Parathyroid adenoma (tissue), 2 donors: ENCODE measurements around the gene SMNDC1.

ENCODE experiments used
- H2AFZ ChIP-seq: fragments of 300-600 bp; sonication (generic); one replicate; pipeline ENCODE4 v1.7.0; 2017; ENCODE audit warnings: antibody characterized with exemption, mild to moderate bottlenecking
- H3K27ac ChIP-seq: fragments of 300-600 bp; sonication (generic); one replicate; pipeline ENCODE4 v1.7.0; 2017
- H3K27me3 ChIP-seq: fragments of 300-600 bp; sonication (generic); one replicate; pipeline ENCODE4 v1.7.0; 2017; ENCODE audit warnings: low read length; ENCODE audit not compliant: control insufficient read depth, insufficient read depth
- H3K36me3 ChIP-seq: fragments of 300-600 bp; sonication (generic); one replicate; pipeline ENCODE4 v1.7.0; 2017; ENCODE audit warnings: low read length; ENCODE audit not compliant: control insufficient read depth, insufficient read depth
- H3K4me1 ChIP-seq: fragments of 300-600 bp; sonication (generic); one replicate; pipeline ENCODE4 v1.7.0; 2017; ENCODE audit warnings: control low read depth
- H3K4me2 ChIP-seq: fragments of 300-600 bp; sonication (generic); one replicate; pipeline ENCODE4 v1.7.0; 2017; ENCODE audit warnings: low read length
- H3K4me3 ChIP-seq: fragments of 300-600 bp; sonication (generic); one replicate; pipeline ENCODE4 v1.7.0; 2017; ENCODE audit warnings: low read depth, low read length
- H3K79me2 ChIP-seq: fragments of 300-600 bp; sonication (generic); one replicate; pipeline ENCODE4 v1.7.0; 2017; ENCODE audit warnings: control low read depth
- H3K9ac ChIP-seq: fragments of 300-600 bp; sonication (generic); one replicate; pipeline ENCODE4 v1.7.0; 2017; ENCODE audit warnings: mild to moderate bottlenecking
- H3K9me3 ChIP-seq: fragments of 300-600 bp; sonication (generic); one replicate; pipeline ENCODE4 v1.7.0; 2017; ENCODE audit warnings: low read length; ENCODE audit not compliant: control insufficient read depth
- CTCF ChIP-seq: fragments of 300-600 bp; sonication (generic); IDR thresholded peaks from one replicate; pipeline ENCODE4 v1.7.0; 2017; ENCODE audit warnings: antibody characterized with exemption, mild to moderate bottlenecking
- donor health status: primary hyperparathyroidism.

Gene SMNDC1

GRCh38 chr10:110303681-110304080 is 1.0 kb downstream of the SMNDC1 start:
- Histone ChIP-seq H3K4me1 (peaks cover 6% of the 10 kb centered on the region), H3K27me3 (no peaks in the 10 kb centered on the region), H3K79me2 (peaks cover 5% of the 10 kb centered on the region), H3K9ac (no peak overlapping the region), H2AFZ (peak overlapping the region; percentile 94), H3K27ac (no peak overlapping the region), H3K9me3 (no peaks in the 10 kb centered on the region), H3K4me3 (peak overlapping the region; percentile 64), H3K36me3 (no peaks in the 10 kb centered on the region), H3K4me2 (peak overlapping the region; percentile 61)
- TF ChIP-seq CTCF, result no peak

GRCh38 chr10:110300486-110300986 is 4.2 kb downstream of the SMNDC1 start:
- no peaks in the 10 kb centered on the region for H3K9me3 ChIP-seq
- H3K4me1 ChIP-seq, result peaks cover 6% of the 10 kb centered on the region
- H3K79me2 ChIP-seq, result peaks cover 5% of the 10 kb centered on the region
- H2AFZ ChIP-seq, result no peak overlapping the region
- H3K27ac ChIP-seq, result no peak overlapping the region
- no peaks in the 10 kb centered on the region for H3K36me3 ChIP-seq
- no peak for TF ChIP-seq CTCF
- H3K4me2 ChIP-seq, result no peak overlapping the region
- H3K4me3 ChIP-seq, result no peak overlapping the region
- no peaks in the 10 kb centered on the region for H3K27me3 ChIP-seq
- H3K9ac ChIP-seq, result no peak overlapping the region

- Histone ChIP-seq H3K9me3 (no peaks in the 10 kb centered on the region), H3K36me3 (no peaks in the 10 kb centered on the region), H3K27me3 (no peaks in the 10 kb centered on the region), H2AFZ (no peak overlapping the region), H3K4me1 (no peaks in the 10 kb centered on the region), H3K9ac (no peak overlapping the region), H3K27ac (no peak overlapping the region), H3K4me3 (no peak overlapping the region), H3K4me2 (no peak overlapping the region), H3K79me2 (no peaks in the 10 kb centered on the region)
- TF ChIP-seq CTCF, result no peak
Measured at GRCh38 chr10:110296966-110297365, 7.8 kb downstream of the SMNDC1 start.

- H3K27ac ChIP-seq, result no peak overlapping the region
- H3K4me2 ChIP-seq, result no peak overlapping the region
- no peaks in the 10 kb centered on the region for H3K4me1 ChIP-seq
- H3K4me3 ChIP-seq, result no peak overlapping the region
- no peak for TF ChIP-seq CTCF
- no peaks in the 10 kb centered on the region for H3K79me2 ChIP-seq
- H3K27me3 ChIP-seq, result no peaks in the 10 kb centered on the region
- H3K9me3 ChIP-seq, result no peaks in the 10 kb centered on the region
- no peak overlapping the region for H2AFZ ChIP-seq
- H3K9ac ChIP-seq, result no peak overlapping the region
- H3K36me3 ChIP-seq, result no peaks in the 10 kb centered on the region
Measured at GRCh38 chr10:110286841-110287240, 17.9 kb downstream of the SMNDC1 start.

- Histone ChIP-seq H3K9ac (no peak overlapping the region), H2AFZ (no peak overlapping the region), H3K36me3 (no peaks in the 10 kb centered on the region), H3K79me2 (no peaks in the 10 kb centered on the region), H3K27ac (no peak overlapping the region), H3K27me3 (no peaks in the 10 kb centered on the region), H3K4me2 (no peak overlapping the region), H3K4me3 (no peak overlapping the region), H3K4me1 (no peaks in the 10 kb centered on the region), H3K9me3 (no peaks in the 10 kb centered on the region)
- TF ChIP-seq CTCF, result no peak
Measured at GRCh38 chr10:110285501-110285900, 19.2 kb downstream of the SMNDC1 start.
